NT2/D1 (cell line): ENCODE measurements around the gene FARP1.

Source experiments
- DNase-seq: peaks from one replicate; pipeline ENCODE4 v3.0.0-alpha.2; 2011; ENCODE audit warnings: low read depth, low spot score
- H3K27me3 ChIP-seq: 2 replicates; pipeline ENCODE4 v1.6.0; 2011; ENCODE audit warnings: mild to moderate bottlenecking; ENCODE audit not compliant: insufficient read length, insufficient read depth
- H3K36me3 ChIP-seq: 2 replicates; pipeline ENCODE4 v1.6.1; 2011; ENCODE audit warnings: mild to moderate bottlenecking, low read length, mixed read lengths; ENCODE audit not compliant: insufficient read depth, insufficient read length
- H3K4me1 ChIP-seq: 2 replicates; pipeline ENCODE4 v1.5.1; 2011; ENCODE audit not compliant: insufficient read depth, insufficient read length
- H3K4me3 ChIP-seq: 2 replicates; pipeline ENCODE4 v1.5.1; 2011; ENCODE audit warnings: low read depth; ENCODE audit not compliant: insufficient read length
- H3K9ac ChIP-seq: 2 replicates; pipeline ENCODE4 v1.6.0; 2011; ENCODE audit warnings: low read depth; ENCODE audit not compliant: insufficient read length
- H3K9me3 ChIP-seq: 2 replicates; pipeline ENCODE4 v1.5.1; 2011; ENCODE audit warnings: mild to moderate bottlenecking, low read length; ENCODE audit not compliant: insufficient read depth
- SUZ12 ChIP-seq: IDR thresholded peaks from 2 replicates; pipeline ENCODE4 v1.6.1; 2011; ENCODE audit not compliant: insufficient read length, insufficient read depth; ENCODE audit errors: extremely low read depth
- YY1 ChIP-seq: IDR thresholded peaks from 2 replicates; pipeline ENCODE4 v1.6.1; 2011; ENCODE audit not compliant: insufficient read length, insufficient read depth
- ZNF274 ChIP-seq: IDR thresholded peaks from 2 replicates; pipeline ENCODE4 v1.6.1; 2011; ENCODE audit warnings: mild to moderate bottlenecking, low read depth, low read length

Gene FARP1

DNA sequence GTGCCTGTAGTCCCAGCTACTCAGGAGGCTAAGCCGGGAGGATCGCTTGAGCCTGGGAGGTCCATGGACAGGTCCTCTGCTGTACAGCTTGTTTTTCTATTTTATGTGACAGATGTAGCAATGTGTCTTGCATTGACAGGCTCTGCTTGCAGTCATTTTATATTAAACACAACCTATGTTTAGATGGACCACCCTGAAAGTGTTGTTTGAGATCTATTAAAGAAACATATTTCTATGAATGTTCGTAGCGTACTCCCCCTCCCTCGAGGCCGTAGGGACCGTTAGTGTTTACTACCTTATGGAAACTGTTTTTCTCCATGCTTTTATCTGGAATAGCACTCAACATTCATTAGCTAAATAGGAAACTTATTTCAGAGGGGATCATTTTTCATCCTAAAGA lies 99.1 kb downstream of the FARP1 start:
- H3K4me1 ChIP-seq, result no peaks in the 10 kb centered on the region
- no peak overlapping the region for H3K4me3 ChIP-seq

GRCh38 chr13:98242403-98242802 lies 99.5 kb downstream of the FARP1 start:
- TF ChIP-seq ZNF274 (no peak), SUZ12 (no peak), YY1 (no peak)
- DNase-seq, result no peak
- Histone ChIP-seq H3K4me1 (no peaks in the 10 kb centered on the region), H3K27me3 (no peaks in the 10 kb centered on the region), H3K36me3 (peaks cover 4% of the 10 kb centered on the region), H3K9ac (no peak overlapping the region), H3K9me3 (no peaks in the 10 kb centered on the region), H3K4me3 (no peak overlapping the region)

More for the DNA sequence above, 99.1 kb downstream of the FARP1 start:
- Histone ChIP-seq H3K9me3 (no peaks in the 10 kb centered on the region), H3K27me3 (no peaks in the 10 kb centered on the region), H3K36me3 (peaks cover 4% of the 10 kb centered on the region), H3K9ac (no peak overlapping the region)
- DNase-seq, result no peak
- TF ChIP-seq SUZ12, result no peak
- no peak for TF ChIP-seq ZNF274
- no peak for TF ChIP-seq YY1

GRCh38 chr13:98243929-98244272 lies 101.0 kb downstream of the FARP1 start:
- Histone ChIP-seq H3K27me3 (no peaks in the 10 kb centered on the region), H3K4me1 (no peaks in the 10 kb centered on the region), H3K9me3 (no peaks in the 10 kb centered on the region), H3K36me3 (peaks cover 4% of the 10 kb centered on the region), H3K9ac (no peak overlapping the region), H3K4me3 (no peak overlapping the region)
- TF ChIP-seq YY1, result no peak
- no peak for TF ChIP-seq ZNF274
- DNase-seq, result no peak

GRCh38 chr13:98246538-98247172 lies 103.8 kb downstream of the FARP1 start:
- no peak for DNase-seq
- no peaks in the 10 kb centered on the region for H3K27me3 ChIP-seq
- H3K4me3 ChIP-seq, result no peak overlapping the region
- TF ChIP-seq SUZ12 (no peak), ZNF274 (no peak), YY1 (no peak)
- H3K36me3 ChIP-seq, result no peaks in the 10 kb centered on the region
- H3K9me3 ChIP-seq, result no peaks in the 10 kb centered on the region
- H3K4me1 ChIP-seq, result no peaks in the 10 kb centered on the region
- H3K9ac ChIP-seq, result no peak overlapping the region

DNA sequence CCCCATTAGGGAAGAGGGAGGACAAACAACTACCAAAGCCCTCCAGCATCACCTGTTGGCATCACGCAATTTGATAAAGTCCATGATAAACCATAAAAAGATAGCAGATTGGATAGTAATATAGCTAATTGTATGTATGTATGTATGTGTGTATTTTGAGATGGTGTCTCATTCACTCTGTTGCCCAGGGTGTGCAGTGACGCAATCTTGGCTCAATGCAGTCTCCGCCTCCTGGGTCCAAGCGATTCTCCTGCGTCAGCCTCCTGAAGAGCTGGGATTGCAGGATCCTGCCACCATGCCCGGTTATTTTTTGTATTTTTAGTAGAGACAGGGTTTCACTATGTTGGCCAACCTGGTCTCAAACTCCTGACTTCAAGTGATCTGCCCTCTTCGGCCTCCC lies 108.8 kb downstream of the FARP1 start:
- Histone ChIP-seq H3K36me3 (no peaks in the 10 kb centered on the region), H3K4me3 (no peak overlapping the region), H3K4me1 (no peaks in the 10 kb centered on the region), H3K27me3 (no peaks in the 10 kb centered on the region), H3K9me3 (no peaks in the 10 kb centered on the region), H3K9ac (no peak overlapping the region)
- DNase-seq, result no peak
- TF ChIP-seq YY1 (no peak), ZNF274 (no peak), SUZ12 (no peak)

DNA sequence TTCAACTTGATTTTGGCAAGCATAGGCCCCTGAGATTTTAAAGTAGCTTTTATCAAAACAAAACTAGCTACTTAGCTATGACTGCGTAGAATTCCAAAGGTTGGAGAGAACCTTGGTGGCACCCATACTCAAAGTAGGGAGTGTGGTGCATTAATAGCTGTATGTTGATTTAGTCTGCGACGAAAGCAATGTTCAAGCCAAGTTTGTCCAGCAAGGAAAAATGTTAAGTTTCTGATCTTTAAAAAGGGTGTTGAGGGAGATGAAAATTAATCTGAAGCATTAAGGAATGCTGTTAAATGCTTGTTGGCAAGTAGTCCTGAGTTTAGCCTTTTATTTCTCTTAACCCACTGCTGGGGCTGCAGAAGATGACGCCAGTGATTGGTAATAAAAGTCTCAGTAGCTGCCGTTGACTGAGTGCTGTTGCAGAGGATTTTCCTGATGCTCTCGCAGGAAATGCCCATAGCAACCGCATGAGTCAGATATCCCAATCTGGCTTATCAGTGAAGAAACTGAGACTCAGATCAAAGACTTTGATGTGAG lies 110.1 kb downstream of the FARP1 start:
- Histone ChIP-seq H3K4me3 (no peak overlapping the region), H3K27me3 (no peaks in the 10 kb centered on the region), H3K4me1 (no peaks in the 10 kb centered on the region), H3K9me3 (no peaks in the 10 kb centered on the region), H3K36me3 (no peaks in the 10 kb centered on the region), H3K9ac (no peak overlapping the region)
- no peak for DNase-seq
- TF ChIP-seq YY1 (no peak), SUZ12 (no peak), ZNF274 (no peak)

- Histone ChIP-seq H3K4me1 (no peaks in the 10 kb centered on the region), H3K9ac (no peak overlapping the region), H3K36me3 (no peaks in the 10 kb centered on the region), H3K9me3 (no peaks in the 10 kb centered on the region), H3K27me3 (no peaks in the 10 kb centered on the region), H3K4me3 (no peak overlapping the region)
- no peak for DNase-seq
- TF ChIP-seq SUZ12, result no peak
- no peak for TF ChIP-seq ZNF274
- TF ChIP-seq YY1, result no peak
These were observed 110.6 kb downstream of the FARP1 start for GRCh38 chr13:98253526-98253925.

- Histone ChIP-seq H3K9ac (no peak overlapping the region), H3K4me3 (no peak overlapping the region), H3K36me3 (no peaks in the 10 kb centered on the region), H3K9me3 (no peaks in the 10 kb centered on the region), H3K4me1 (no peaks in the 10 kb centered on the region), H3K27me3 (no peaks in the 10 kb centered on the region)
- no peak for DNase-seq
- no peak for TF ChIP-seq YY1
- no peak for TF ChIP-seq ZNF274
- no peak for TF ChIP-seq SUZ12
These were observed 111.6 kb downstream of the FARP1 start for GRCh38 chr13:98254513-98254912.
